GM18858 (cell line): Measurements from ENCODE around the gene CENPF.
"Not testable (repeated sequence)": the region's sequence is repeated elsewhere in the genome, so short reads cannot be mapped to it uniquely, and the experiment has no call there.

Source experiments
- ATAC-seq: cut with Tn5 transposase; IDR thresholded peaks from one replicate; pipeline ENCODE4 v1.9.1; 2021; ENCODE audit not compliant: unreplicated experiment

Gene CENPF

GRCh38 chr1:214582289-214582891 is 20.6 kb upstream of the CENPF start:
- no peak for ATAC-seq

- ATAC-seq, result no peak
Measured at GRCh38 chr1:214583113-214583512, 19.9 kb upstream of the CENPF start.

GRCh38 chr1:214583824-214584554 is 19.0 kb upstream of the CENPF start:
- no peak for ATAC-seq

GRCh38 chr1:214584805-214585766 is 17.9 kb upstream of the CENPF start:
- peak; percentile 88 for ATAC-seq

GRCh38 chr1:214586621-214587020 is 16.4 kb upstream of the CENPF start:
- ATAC-seq, result no peak

GRCh38 chr1:214587165-214587564 is 15.8 kb upstream of the CENPF start:
- no peak for ATAC-seq

GRCh38 chr1:214588963-214589597 is 13.9 kb upstream of the CENPF start:
- no peak for ATAC-seq

- ATAC-seq, result no peak
Measured at GRCh38 chr1:214590696-214591095, 12.3 kb upstream of the CENPF start.

- not testable (repeated sequence) for ATAC-seq
Measured at GRCh38 chr1:214591918-214592317, 11.1 kb upstream of the CENPF start.

GRCh38 chr1:214593158-214593557 is 9.8 kb upstream of the CENPF start:
- ATAC-seq, result no peak

GRCh38 chr1:214603819-214604252 is 841 bp downstream of the CENPF start:
- ATAC-seq, result no peak

GRCh38 chr1:214604523-214604922 is 1.5 kb downstream of the CENPF start:
- ATAC-seq, result no peak

GRCh38 chr1:214605484-214605883 is 2.5 kb downstream of the CENPF start:
- ATAC-seq, result not testable (repeated sequence)

- ATAC-seq, result not testable (repeated sequence)
Measured at GRCh38 chr1:214605933-214606925, 3.2 kb downstream of the CENPF start.

GRCh38 chr1:214607492-214608215 is 4.7 kb downstream of the CENPF start:
- ATAC-seq, result not testable (repeated sequence)

- not testable (repeated sequence) for ATAC-seq
Measured at GRCh38 chr1:214608216-214608783, 5.3 kb downstream of the CENPF start.

- ATAC-seq, result not testable (repeated sequence)
Measured at GRCh38 chr1:214608817-214609216, 5.8 kb downstream of the CENPF start.

GRCh38 chr1:214609692-214610091 is 6.7 kb downstream of the CENPF start:
- ATAC-seq, result no peak

- ATAC-seq, result not testable (repeated sequence)
Measured at GRCh38 chr1:214610136-214610535, 7.1 kb downstream of the CENPF start.
